ENCODE data around the gene OTX2.

The OTX2 gene

GRCh38 chr14:56794557-56795283, 15.6 kb downstream of the OTX2 start:
- DNase-seq: no peak

- DNase-seq: no peak
Measured at GRCh38 chr14:56794088-56794556, 16.2 kb downstream of the OTX2 start.

- no peak for DNase-seq
Measured at GRCh38 chr14:56789955-56790354, 20.3 kb downstream of the OTX2 start.

GRCh38 chr14:56787530-56787929, 22.7 kb downstream of the OTX2 start:
- no peak for DNase-seq

- DNase-seq: no peak
Measured at GRCh38 chr14:56782711-56783110, 27.6 kb downstream of the OTX2 start.

GRCh38 chr14:56774503-56774902, 35.8 kb downstream of the OTX2 start:
- DNase-seq: no peak

GRCh38 chr14:56770512-56770911, 39.8 kb downstream of the OTX2 start:
- no peak for DNase-seq

- DNase-seq: no peak
Measured at GRCh38 chr14:56760164-56760914, 49.9 kb downstream of the OTX2 start.

GRCh38 chr14:56759633-56760032, 50.6 kb downstream of the OTX2 start:
- DNase-seq: no peak

- no peak for DNase-seq
Measured at GRCh38 chr14:56759094-56759493, 51.2 kb downstream of the OTX2 start.

- DNase-seq: no peak
Measured at GRCh38 chr14:56754921-56755320, 55.4 kb downstream of the OTX2 start.

- no peak for DNase-seq
Measured at GRCh38 chr14:56753396-56753795, 56.9 kb downstream of the OTX2 start.

- no peak for DNase-seq
Measured at GRCh38 chr14:56752428-56752827, 57.9 kb downstream of the OTX2 start.

GRCh38 chr14:56751471-56751870, 58.8 kb downstream of the OTX2 start:
- DNase-seq: no peak

Data from midbrain (tissue), 1 donor.